Osteoblast (primary cell): ENCODE results near the gene TRIM65. TPM values are rescaled to one million over a fixed set of nuclear protein-coding genes. Genes with fewer than 3 reads are reported as not detected.
A peak's percentile ranks its signal among the peaks of the same experiment; 100 is the strongest.

ENCODE experiments used
- DNase-seq: peaks from one replicate; pipeline ENCODE4 v3.0.0; 2011; ENCODE audit warnings: low spot score, mixed read lengths; ENCODE audit not compliant: insufficient read length; ENCODE audit errors: missing footprints
- H2AFZ ChIP-seq: 2 replicates; pipeline ENCODE4 v1.6.0; 2011; ENCODE audit warnings: mild to moderate bottlenecking, low read length
- H3K27ac ChIP-seq: 2 replicates; pipeline ENCODE4 v1.5.1; 2011; ENCODE audit warnings: mild to moderate bottlenecking, low read depth, low read length, moderate library complexity
- H3K27me3 ChIP-seq: 2 replicates; pipeline ENCODE4 v1.6.0; 2012; ENCODE audit warnings: mild to moderate bottlenecking, control low read depth, inconsistent platforms, low read length, moderate library complexity; ENCODE audit not compliant: insufficient read depth
- H3K36me3 ChIP-seq: 2 replicates; pipeline ENCODE4 v1.5.1; 2011; ENCODE audit warnings: mild to moderate bottlenecking, low read length, control low read depth, moderate library complexity; ENCODE audit not compliant: insufficient read depth
- H3K4me1 ChIP-seq: 2 replicates; pipeline ENCODE4 v1.5.1; 2011; ENCODE audit warnings: mild to moderate bottlenecking, low read length, control low read depth, moderate library complexity; ENCODE audit not compliant: insufficient read depth
- H3K4me2 ChIP-seq: 2 replicates; pipeline ENCODE4 v1.6.0; 2011; ENCODE audit warnings: mild to moderate bottlenecking, low read length; ENCODE audit not compliant: insufficient read depth
- H3K4me3 ChIP-seq: fragments of 200-600 bp; sonication (generic); 3 replicates; pipeline ENCODE4 v1.5.1; 2012; ENCODE audit warnings: mild to moderate bottlenecking, low read length, inconsistent platforms; ENCODE audit not compliant: insufficient read depth
- H3K79me2 ChIP-seq: 2 replicates; pipeline ENCODE4 v1.6.0; 2012; ENCODE audit warnings: mild to moderate bottlenecking, low read length, control low read depth, inconsistent platforms; ENCODE audit not compliant: insufficient read depth
- H3K9me3 ChIP-seq: 2 replicates; pipeline ENCODE4 v1.5.1; 2011; ENCODE audit warnings: low read depth, low read length, control low read depth
- H4K20me1 ChIP-seq: 2 replicates; pipeline ENCODE4 v1.6.0; 2012; ENCODE audit warnings: mild to moderate bottlenecking, low read length, control low read depth; ENCODE audit not compliant: insufficient read depth
- total RNA-seq: library from RNA; depleted of rRNA; stranded (reverse); fragments of >200 nt; gene quantifications from 2 replicates; pipeline ENCODE4 v1.2.3, GENCODE V29; 2012
- TF ChIP-seq, protein P1 (sequence below): IDR thresholded peaks from 2 replicates; pipeline ENCODE4 v1.5.1; 2011; ENCODE audit warnings: mild to moderate bottlenecking, low read depth, low read length, moderate library complexity; ENCODE audit errors: extremely low read depth

Gene TRIM65
- total RNA-seq, 1 donor = 22.8 TPM

GRCh38 chr17:75906143-75906884, 9.6 kb upstream of the TRIM65 start:
- Histone ChIP-seq H3K4me1 (peaks cover 10% of the 10 kb centered on the region), H3K4me2 (no peak overlapping the region), H3K27me3 (no peaks in the 10 kb centered on the region), H3K79me2 (peaks cover 7% of the 10 kb centered on the region), H4K20me1 (no peaks in the 10 kb centered on the region), H3K4me3 (no peak overlapping the region), H3K36me3 (peaks cover 12% of the 10 kb centered on the region), H3K9me3 (no peaks in the 10 kb centered on the region), H2AFZ (no peak overlapping the region), H3K27ac (no peak overlapping the region)
- TF ChIP-seq, protein P1, sequence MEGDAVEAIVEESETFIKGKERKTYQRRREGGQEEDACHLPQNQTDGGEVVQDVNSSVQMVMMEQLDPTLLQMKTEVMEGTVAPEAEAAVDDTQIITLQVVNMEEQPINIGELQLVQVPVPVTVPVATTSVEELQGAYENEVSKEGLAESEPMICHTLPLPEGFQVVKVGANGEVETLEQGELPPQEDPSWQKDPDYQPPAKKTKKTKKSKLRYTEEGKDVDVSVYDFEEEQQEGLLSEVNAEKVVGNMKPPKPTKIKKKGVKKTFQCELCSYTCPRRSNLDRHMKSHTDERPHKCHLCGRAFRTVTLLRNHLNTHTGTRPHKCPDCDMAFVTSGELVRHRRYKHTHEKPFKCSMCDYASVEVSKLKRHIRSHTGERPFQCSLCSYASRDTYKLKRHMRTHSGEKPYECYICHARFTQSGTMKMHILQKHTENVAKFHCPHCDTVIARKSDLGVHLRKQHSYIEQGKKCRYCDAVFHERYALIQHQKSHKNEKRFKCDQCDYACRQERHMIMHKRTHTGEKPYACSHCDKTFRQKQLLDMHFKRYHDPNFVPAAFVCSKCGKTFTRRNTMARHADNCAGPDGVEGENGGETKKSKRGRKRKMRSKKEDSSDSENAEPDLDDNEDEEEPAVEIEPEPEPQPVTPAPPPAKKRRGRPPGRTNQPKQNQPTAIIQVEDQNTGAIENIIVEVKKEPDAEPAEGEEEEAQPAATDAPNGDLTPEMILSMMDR = no peak
- peak; percentile 62 for DNase-seq

GRCh38 chr17:75904749-75905521, 8.2 kb upstream of the TRIM65 start, which contains the start of gene MRPL38:
MRPL38 (minus strand) TSS chr17:75904884; CDS start chr17:75904875, 9 bp downstream.
- DNase-seq = peak; percentile 99
- Histone ChIP-seq H3K27me3 (no peaks in the 10 kb centered on the region), H3K4me1 (peaks cover 9% of the 10 kb centered on the region), H3K9me3 (no peaks in the 10 kb centered on the region), H2AFZ (peak within 1 kb of the TSS; percentile 88), H3K36me3 (peaks cover 18% of the 10 kb centered on the region), H3K4me3 (peak within 1 kb of the TSS; percentile 83), H4K20me1 (no peaks in the 10 kb centered on the region), H3K79me2 (peaks cover 7% of the 10 kb centered on the region), H3K27ac (peak within 1 kb of the TSS; percentile 56), H3K4me2 (peak within 1 kb of the TSS; percentile 83)
- TF ChIP-seq, protein P1 = peak; percentile 82

GRCh38 chr17:75902406-75902805, 5.7 kb upstream of the TRIM65 start:
- Histone ChIP-seq H3K9me3 (no peaks in the 10 kb centered on the region), H3K4me3 (no peak overlapping the region), H2AFZ (no peak overlapping the region), H3K36me3 (peaks cover 39% of the 10 kb centered on the region), H3K4me1 (peaks cover 8% of the 10 kb centered on the region), H3K27ac (no peak overlapping the region), H3K4me2 (no peak overlapping the region), H3K27me3 (no peaks in the 10 kb centered on the region), H4K20me1 (no peaks in the 10 kb centered on the region), H3K79me2 (peaks cover 7% of the 10 kb centered on the region)
- TF ChIP-seq, protein P1 = no peak
- DNase-seq = peak; percentile 30

DNA sequence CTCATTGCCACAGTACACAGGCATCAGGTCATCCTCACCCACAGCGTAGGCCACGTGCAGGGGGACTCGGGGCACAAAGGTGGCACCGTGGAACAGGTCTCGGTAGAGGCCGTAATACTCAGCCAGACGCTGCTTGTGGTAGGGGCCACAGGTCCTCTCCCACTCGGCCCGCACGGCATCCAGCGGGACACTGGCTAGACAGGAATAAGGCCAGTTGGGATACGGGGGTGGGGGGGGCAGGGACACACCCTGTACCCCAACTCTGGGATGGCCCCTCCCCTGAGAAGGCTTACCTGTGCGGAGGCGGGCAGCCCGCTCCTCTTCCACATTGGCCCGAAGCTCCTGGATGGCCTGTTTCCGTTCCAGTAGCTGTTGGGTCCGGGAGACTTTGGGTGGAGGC, 5.0 kb upstream of the TRIM65 start:
- H3K27me3 ChIP-seq = no peaks in the 10 kb centered on the region
- no peaks in the 10 kb centered on the region for H3K9me3 ChIP-seq
- H3K36me3 ChIP-seq = peaks cover 40% of the 10 kb centered on the region
- H3K4me2 ChIP-seq = no peak overlapping the region
- no peak overlapping the region for H3K4me3 ChIP-seq
- no peak overlapping the region for H2AFZ ChIP-seq
- peaks cover 8% of the 10 kb centered on the region for H3K4me1 ChIP-seq
- H3K79me2 ChIP-seq = peaks cover 7% of the 10 kb centered on the region
- TF ChIP-seq, protein P1 = no peak
- no peak overlapping the region for H3K27ac ChIP-seq
- no peaks in the 10 kb centered on the region for H4K20me1 ChIP-seq
- peak; percentile 45 for DNase-seq
